ENCODE results near the gene UTP15.

UTP15 gene

GRCh38 chr5:73565139-73565968 is at the start of gene UTP15, which contains the start of gene ANKRA2:
UTP15 (plus strand) TSS chr5:73565743; CDS start chr5:73567345, 1,602 bp downstream.
ANKRA2 (minus strand) TSS chr5:73565639; CDS start chr5:73562881, 2,758 bp downstream.
- peak; percentile 99 for DNase-seq (ENCODE audit: low spot score)

DNA sequence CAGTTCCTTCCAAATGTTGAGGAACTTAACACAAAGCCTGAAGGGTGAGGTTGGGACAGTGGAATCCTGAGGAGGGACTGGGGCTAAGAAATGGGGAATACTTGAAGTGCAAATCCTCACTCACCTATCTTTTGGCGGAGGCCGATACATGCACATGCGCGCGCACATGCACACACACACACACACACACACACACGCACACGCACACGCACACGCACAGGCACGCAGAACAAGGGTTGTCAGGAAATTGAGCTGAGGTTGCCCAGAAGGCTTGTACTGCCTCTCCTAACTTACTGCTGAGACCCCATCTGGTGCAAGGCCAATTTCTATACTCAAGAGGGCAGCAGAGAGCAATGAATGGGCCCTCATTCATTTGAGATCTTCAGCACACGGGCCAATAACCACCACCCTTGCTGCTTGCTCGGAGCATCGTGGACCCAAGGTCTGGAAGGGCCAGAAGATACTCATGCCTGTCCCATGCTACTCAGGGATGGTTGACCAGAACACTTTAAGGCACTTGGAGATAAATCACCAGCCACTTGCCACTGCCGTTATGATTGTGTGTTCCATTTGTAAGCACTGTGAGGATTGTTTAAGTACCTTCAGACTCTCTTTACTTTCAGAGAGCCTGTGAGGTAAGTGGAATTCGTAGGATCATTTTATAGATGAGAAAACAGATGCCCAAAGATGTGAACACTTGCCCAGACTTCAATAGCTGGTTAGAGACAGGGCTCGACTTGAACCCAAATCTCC is 45.8 kb upstream of the UTP15 start:
- DNase-seq (ENCODE audit: low spot score), result peak; percentile 94

DNA sequence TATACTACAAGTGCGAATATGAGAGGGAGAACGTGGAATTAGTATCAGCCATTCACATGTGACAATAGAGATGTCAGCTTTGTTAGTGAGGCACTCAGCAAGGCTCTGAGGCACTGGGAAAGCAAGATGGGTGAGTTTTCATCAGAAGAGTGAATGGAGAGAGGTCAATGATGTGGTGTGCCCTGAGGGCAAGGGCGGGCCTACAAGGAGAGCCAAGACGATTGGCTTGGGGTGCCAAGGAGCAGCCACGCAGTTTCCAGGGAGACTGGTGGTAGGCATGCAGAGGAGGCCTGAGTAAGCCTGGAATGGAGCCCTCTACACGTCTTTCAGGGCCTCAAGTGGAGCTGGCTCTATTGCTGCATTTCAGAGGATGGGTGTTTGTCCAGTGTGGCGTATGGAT is 42.6 kb upstream of the UTP15 start:
- DNase-seq (ENCODE audit: low spot score), result no peak

GRCh38 chr5:73523861-73524260 is 41.7 kb upstream of the UTP15 start:
- no peak for DNase-seq (ENCODE audit: low spot score)

DNA sequence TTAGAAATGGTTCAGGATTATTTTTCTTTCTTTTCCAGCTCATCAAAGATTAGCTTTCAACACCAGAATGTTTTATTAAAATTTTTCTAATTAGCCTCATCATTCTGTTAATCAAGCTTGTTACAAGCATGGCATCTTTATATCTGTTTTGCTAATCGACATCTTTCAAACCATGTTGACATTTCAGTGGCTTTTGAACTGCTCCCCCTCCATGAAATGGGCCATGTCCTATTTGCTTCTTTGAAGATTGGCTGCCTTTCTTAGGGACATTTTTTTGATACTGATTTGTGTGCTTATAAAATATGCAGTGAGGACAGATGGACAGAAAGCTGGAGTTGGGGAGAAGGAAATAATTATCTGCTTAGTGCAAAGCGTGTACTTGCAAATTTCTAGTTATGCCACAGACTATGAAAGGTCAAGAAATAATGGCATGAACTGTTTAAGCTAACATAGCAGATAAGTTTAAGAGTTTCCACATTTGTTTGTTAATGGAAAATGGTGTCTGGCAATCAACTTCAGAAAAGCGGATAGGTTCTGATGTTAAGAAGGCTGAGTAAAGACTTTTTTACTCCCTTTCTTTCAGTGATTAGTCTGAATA is 39.8 kb upstream of the UTP15 start:
- no peak for DNase-seq (ENCODE audit: low spot score)

- no peak for DNase-seq (ENCODE audit: low spot score)
Measured at GRCh38 chr5:73528248-73528647, 37.3 kb upstream of the UTP15 start.

DNA sequence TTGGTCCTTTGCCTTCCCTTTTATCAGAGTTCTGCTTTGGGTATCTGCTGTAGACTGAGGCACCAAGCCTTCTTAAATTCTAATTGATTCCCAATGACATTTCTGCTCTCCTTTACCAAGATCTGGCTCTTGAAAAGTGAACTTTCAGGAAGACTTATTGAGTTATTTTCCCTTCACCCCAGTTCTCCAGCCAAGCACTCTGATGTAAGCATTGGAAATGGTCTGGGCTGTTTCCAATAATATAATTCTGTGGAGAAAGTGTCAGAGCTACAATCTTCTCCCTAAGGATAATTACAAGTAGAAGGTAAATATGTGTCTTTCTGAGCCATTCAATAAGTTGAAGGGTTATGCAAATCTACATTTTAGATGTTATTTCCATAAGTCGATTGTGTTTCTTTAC is 36.5 kb upstream of the UTP15 start:
- no peak for DNase-seq (ENCODE audit: low spot score)

DNA sequence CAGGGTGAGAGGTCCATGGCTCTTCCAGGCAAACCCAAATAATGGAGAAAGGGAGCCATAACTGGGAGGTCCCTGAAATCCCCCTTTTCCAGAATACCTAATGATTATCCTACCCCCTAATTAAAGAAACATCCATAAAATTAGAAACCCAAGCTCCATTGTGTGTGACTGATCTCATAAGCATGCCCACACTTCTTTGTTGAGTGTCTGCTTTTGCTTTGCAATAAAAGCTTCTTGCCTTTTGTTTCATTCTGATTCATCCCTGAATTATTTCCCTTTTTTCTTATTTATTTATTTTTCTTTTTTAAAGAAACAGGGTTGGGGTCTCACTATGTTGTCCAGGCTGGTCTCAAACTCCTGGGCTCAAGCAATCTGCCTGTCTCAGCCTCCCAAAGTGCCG is 34.2 kb upstream of the UTP15 start:
- DNase-seq (ENCODE audit: low spot score), result no peak

- no peak for DNase-seq (ENCODE audit: low spot score)
Measured at GRCh38 chr5:73532195-73532594, 33.3 kb upstream of the UTP15 start.

DNA sequence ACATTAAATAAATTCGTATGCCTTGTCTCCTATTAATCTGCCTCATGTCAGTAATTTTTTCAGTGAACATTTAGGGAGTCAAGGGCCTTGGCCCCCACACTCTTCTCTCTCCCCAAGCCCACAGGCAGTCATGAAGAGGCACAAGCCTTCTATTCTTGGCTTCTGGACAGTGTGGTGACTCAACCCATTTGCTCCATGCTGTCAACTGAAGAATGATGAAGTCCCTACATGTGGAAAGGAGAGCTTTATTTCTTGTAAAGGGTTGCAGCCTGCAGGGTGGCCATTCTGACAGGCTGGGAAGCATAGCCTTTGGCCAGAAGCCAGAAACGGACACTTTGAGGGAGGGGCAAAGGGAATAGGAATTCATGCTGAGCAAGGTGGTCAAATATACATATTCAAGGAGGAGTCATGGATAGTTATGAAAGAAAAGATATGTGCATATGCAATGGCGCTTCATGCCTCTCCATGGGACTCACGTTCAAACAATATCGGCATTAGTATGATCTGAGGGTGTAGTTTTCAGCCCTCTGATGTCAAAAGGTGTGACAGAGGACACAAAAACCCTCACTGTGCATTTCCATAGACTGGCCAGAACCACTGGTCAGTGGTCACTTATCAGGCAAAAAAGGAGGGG is 31.4 kb upstream of the UTP15 start:
- DNase-seq (ENCODE audit: low spot score), result no peak

- no peak for DNase-seq (ENCODE audit: low spot score)
Measured at GRCh38 chr5:73534971-73535370, 30.6 kb upstream of the UTP15 start.

DNA sequence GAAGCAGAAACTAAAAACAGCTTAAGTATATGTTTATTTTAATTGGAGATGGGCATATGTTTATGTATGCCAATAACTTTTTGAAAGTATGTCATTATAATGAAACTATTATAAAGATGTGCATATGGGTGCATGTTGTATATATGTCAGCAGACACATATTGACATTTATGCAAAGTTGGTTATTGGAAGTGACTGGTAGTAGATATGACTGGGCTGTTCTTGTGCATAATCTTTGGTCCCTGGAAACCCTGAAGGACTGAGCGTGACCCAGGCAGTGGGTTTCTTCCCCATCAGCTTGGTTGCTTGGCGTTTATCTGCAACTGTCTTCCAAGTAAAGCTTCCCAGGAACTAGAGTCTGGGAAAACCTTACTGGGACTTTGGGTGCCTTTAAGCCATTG is 25.8 kb upstream of the UTP15 start:
- no peak for DNase-seq (ENCODE audit: low spot score)

DNA sequence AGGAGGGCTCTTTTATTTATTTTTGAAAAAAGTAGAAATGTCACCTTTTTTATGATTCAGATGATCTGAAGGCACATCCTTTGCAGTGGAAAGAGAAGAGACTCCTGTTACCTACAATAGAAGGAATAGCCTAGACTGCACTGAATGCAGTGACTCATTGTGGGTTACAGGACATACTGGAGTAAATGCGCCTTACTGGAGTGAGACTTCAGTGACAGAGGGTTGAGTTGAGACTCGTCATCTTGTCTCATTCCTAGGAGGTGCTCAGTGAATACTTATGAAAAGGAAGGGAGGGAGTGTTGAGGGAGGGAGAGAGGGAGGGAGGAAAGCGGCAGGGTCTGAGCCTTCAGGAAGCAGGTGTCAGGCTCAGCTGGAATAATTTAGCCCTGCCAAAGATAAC is 25.4 kb upstream of the UTP15 start:
- DNase-seq (ENCODE audit: low spot score), result no peak

DNA sequence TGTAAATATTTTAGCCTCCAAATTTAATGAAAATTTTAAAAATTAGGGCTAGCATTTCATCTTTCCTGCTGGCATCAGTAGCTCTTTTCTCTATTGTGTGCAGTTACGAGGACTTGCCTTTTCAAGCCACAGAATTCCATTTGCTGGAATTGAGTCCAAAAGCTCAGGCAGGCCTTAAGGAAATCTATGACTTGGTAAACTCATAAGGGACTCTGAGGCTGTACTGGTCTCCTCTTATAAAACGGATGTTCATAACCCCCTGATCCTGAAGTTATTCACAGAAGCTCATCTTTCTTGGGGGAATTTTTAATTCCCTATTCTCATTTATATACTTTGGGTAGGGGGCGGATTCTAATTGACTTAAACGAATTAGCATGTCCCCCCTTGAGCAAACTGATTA is 23.5 kb upstream of the UTP15 start:
- DNase-seq (ENCODE audit: low spot score), result no peak

- no peak for DNase-seq (ENCODE audit: low spot score)
Measured at GRCh38 chr5:73544429-73545402, 20.8 kb upstream of the UTP15 start.

- no peak for DNase-seq (ENCODE audit: low spot score)
Measured at GRCh38 chr5:73545403-73545779, 20.2 kb upstream of the UTP15 start.

DNA sequence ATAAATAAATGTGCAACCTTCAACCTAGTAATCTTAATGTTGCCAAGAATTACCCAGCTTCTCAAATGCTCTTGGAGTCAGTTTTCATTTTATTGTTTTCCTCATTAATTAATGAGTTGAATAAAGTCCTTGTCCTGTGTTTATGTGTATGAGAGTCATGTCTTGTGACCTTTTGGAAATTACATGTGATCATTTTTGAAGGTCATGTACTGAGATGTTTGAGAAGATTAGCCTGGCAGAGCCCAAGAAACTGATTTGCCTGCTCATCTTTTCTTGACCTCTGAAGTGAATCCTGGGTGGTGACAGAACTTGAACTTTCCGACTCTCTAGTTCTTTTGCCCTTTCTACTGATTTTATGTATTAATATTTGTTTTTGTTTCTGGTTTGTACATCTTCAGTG is 15.5 kb upstream of the UTP15 start:
- DNase-seq (ENCODE audit: low spot score), result no peak

DNA sequence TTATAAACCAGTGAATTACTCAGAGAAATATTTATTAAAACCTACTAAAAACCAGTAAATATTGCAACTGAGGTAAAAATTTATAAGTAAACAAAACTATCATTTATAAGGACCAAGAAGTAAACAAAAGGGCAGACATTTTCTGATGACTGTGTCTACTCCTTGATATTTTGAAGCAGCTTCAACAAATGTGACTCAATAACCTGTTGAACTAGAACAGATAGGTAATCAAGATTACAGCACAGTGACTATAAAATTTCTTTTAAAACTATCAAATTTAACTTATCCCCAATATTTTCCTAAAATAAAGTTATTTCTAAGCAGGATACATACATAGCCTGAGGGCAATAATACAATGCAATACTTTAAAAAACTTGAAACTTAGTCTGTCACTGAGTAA is 12.9 kb upstream of the UTP15 start:
- no peak for DNase-seq (ENCODE audit: low spot score)

- peak; percentile 11 for DNase-seq (ENCODE audit: low spot score)
Measured at GRCh38 chr5:73558950-73559349, 6.6 kb upstream of the UTP15 start.

GRCh38 chr5:73564018-73564417 is 1.5 kb upstream of the UTP15 start:
- DNase-seq (ENCODE audit: low spot score), result peak; percentile 6

DNA sequence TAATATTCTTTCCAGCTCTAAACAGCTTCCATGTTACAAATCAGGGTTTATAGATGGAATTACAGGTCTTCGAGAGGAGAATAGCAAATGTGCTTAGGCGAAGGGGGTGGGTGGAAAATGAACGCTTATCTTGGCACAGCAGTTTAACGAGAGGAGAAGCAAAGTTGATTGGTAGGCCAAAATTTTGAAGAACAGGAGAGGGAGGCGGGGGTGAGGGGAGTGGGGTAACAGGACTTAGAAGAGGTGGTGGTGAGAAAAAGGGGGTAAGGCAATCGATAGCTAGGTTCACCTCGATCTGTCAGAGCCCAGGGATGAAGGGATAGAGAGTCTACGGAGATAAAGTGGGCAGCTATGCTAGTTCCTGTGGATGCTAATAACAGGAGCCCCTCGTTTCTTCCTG is 868 bp upstream of the UTP15 start:
- DNase-seq (ENCODE audit: low spot score), result no peak
